Measurements from ENCODE around the gene TBPL2.
A peak's percentile ranks its signal among the peaks of the same experiment; 100 is the strongest.
"Not testable (repeated sequence)": the region's sequence is repeated elsewhere in the genome, so short reads cannot be mapped to it uniquely, and the experiment has no call there.

TBPL2 gene

DNA sequence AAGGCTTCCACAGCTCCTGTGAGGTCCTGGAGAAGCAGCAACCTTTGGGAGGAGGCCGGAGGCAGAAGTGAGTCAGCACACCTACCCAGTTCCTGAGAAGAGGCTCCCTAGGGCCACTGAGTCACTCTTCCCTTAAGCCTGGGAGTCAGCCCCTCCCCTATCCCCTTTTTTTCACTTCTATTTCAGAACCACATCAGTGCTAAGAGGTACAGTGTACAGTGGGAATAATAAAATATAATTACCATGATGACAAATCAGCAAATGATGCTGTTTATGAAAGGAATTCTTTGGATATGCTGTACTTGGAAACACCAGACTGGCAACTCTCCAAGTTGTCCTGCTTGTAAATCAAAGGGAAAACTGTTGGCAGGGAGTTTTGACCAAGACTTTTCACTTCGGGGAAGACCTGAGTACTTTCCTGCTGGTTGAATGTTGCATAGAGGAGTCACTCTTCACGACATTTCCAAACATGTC, 7.8 kb upstream of the TBPL2 start:
- in situ Hi-C loops (cut with HindIII; ENCODE audit: low pct_ligation_motif_present, low pct_unique_long_range_greater_than_20kb, low sequenced_read_pairs), result no loop called here
- DNase-seq, result peak; percentile 88

- in situ Hi-C loops (cut with HindIII; ENCODE audit: low pct_ligation_motif_present, low pct_unique_long_range_greater_than_20kb, low sequenced_read_pairs), result no loop called here
- peak; percentile 88 for DNase-seq
Measured at GRCh38 chr14:55446833-55447232, 6.4 kb upstream of the TBPL2 start.

GRCh38 chr14:55446127-55446736, 5.8 kb upstream of the TBPL2 start:
- DNase-seq, result peak; percentile 90
- in situ Hi-C loops (cut with HindIII; ENCODE audit: low pct_ligation_motif_present, low pct_unique_long_range_greater_than_20kb, low sequenced_read_pairs), result no loop called here

- in situ Hi-C loops (cut with HindIII; ENCODE audit: low pct_ligation_motif_present, low pct_unique_long_range_greater_than_20kb, low sequenced_read_pairs), result no loop called here
- no peak for DNase-seq
Measured at GRCh38 chr14:55441286-55441685, 870 bp upstream of the TBPL2 start.

- in situ Hi-C loops (cut with HindIII; ENCODE audit: low pct_ligation_motif_present, low pct_unique_long_range_greater_than_20kb, low sequenced_read_pairs), result no loop called here
Measured at GRCh38 chr14:55438066-55438683, 2.2 kb downstream of the TBPL2 start.

DNA sequence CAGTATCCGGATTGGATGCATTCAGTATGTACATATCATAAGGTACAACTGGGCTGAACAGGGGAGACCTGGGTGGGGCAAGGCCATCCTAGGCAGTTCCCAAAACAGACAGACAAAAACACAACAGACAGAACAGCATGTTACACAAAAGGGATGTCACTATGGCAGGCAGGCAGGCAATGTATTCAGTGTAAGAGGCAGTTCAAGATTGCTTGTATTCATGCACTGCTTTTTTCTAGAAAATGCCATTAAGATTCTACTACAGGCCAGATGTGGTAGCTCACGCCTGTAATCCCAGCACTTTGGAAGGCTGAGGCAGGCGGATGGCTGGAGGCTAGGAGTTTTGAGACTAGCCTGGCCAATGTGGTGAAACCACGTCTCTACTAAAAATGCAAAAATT, 3.5 kb downstream of the TBPL2 start:
- in situ Hi-C loops (cut with HindIII; ENCODE audit: low pct_ligation_motif_present, low pct_unique_long_range_greater_than_20kb, low sequenced_read_pairs), result no loop called here
- no peak for DNase-seq

More at GRCh38 chr14:55438066-55438683, 2.2 kb downstream of the TBPL2 start:
- DNase-seq, result peak; percentile 51

DNA sequence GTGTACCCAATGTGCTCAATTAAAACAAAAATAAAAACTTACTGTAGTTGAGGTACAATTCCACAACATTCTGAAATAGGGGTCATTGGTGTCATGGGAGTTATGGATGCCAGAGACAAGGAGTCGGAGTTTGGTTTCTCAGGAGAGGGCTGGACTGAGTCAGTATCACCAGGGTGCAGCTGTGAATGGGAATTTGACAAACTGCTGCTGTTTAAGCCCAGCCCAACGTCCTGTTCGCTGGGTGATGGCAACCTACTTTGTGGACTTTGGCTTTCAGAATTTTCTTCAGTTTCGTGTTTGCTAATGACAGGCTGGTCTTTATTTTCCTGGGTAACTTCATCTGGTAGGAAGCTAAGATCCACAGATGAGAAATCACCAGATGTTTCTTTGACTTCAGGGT, 3.9 kb downstream of the TBPL2 start:
- in situ Hi-C loops (cut with HindIII; ENCODE audit: low pct_ligation_motif_present, low pct_unique_long_range_greater_than_20kb, low sequenced_read_pairs), result no loop called here
- no peak for DNase-seq

DNA sequence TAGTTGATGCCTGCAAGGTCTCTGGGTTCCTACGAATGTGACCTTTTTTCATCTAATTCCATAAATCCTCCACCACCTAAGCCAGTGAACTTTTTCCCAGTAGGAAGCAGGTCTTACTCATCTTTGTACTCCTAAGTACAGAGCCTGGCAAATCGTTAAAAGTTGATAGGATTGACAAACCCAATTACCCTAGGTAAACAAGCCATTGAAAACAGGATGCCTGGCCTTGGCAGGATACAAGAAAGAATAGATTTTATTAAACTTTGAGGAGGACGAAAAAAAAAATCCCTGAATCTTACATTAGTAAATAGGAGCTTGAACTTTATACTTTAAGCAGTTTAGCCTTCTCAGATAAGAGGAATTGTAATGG, 5.6 kb downstream of the TBPL2 start:
- in situ Hi-C loops (cut with HindIII; ENCODE audit: low pct_ligation_motif_present, low pct_unique_long_range_greater_than_20kb, low sequenced_read_pairs), result no loop called here

GRCh38 chr14:55433880-55434804, 6.3 kb downstream of the TBPL2 start:
- no peak for DNase-seq
- in situ Hi-C loops (cut with HindIII; ENCODE audit: low pct_ligation_motif_present, low pct_unique_long_range_greater_than_20kb, low sequenced_read_pairs), result no loop called here

More for the DNA sequence above, 5.6 kb downstream of the TBPL2 start:
- no peak for DNase-seq

DNA sequence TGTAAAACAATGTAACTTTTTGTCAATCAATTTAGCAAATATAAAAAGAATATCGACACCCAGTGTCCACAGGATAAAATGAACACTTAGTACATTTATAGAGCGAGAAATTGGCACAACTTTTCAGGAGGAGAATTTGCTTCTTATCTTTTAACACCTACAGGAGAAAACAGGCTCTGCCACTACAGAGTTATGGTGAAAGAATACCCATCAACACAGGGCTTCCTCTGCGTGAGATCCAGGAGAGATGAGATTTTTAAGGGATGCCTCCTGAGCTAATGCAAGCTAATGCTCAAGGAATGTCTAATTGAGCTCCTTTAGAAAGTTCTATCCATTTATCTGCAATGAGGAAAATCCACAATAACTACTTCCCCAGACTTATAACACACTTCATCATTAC, 7.8 kb downstream of the TBPL2 start:
- in situ Hi-C loops (cut with HindIII; ENCODE audit: low pct_ligation_motif_present, low pct_unique_long_range_greater_than_20kb, low sequenced_read_pairs), result no loop called here
- no peak for DNase-seq

GRCh38 chr14:55430024-55430690, 10.3 kb downstream of the TBPL2 start:
- in situ Hi-C loops (cut with HindIII; ENCODE audit: low pct_ligation_motif_present, low pct_unique_long_range_greater_than_20kb, low sequenced_read_pairs), result no loop called here
- DNase-seq, result peak; percentile 63

DNA sequence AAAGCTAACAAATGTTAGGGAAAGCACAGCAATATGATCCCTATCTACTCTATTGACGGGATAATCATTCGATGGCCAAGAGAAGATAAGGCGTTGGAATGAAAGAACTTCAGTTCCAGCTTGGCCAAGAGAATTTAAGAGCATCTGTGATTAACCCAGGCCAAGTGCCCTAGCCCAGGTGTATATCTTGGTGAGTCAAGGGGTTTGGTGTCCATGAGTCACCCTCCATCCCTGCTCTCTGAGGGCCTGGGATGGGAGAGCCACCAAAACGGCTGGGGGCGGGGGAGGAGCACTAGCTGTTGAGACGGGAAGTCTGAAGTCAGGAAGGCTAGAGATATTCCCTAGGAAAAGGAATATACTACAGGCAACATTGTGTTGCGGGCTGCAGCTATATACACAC, 13.0 kb downstream of the TBPL2 start:
- DNase-seq, result no peak
- in situ Hi-C loops (cut with HindIII; ENCODE audit: low pct_ligation_motif_present, low pct_unique_long_range_greater_than_20kb, low sequenced_read_pairs), result no loop called here

DNA sequence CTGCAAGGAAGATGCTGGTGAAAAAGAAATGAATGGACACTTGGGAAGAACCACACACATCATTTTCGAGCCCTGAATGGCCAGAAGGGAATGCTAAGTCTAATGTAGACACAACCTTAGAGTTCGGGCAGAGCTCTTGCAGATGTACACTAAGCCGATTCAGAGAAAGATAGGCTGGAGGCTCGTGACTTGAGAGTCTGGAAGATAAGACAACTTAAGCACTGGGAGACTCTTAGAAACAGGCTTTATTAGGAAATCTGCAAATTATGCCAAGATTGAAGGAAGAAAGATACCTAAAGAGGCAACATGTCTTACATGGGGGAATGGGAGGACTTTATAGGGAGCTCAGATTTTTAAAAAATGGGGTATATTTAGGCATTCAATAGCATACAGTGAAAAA, 13.5 kb downstream of the TBPL2 start:
- no peak for DNase-seq
- in situ Hi-C loops (cut with HindIII; ENCODE audit: low pct_ligation_motif_present, low pct_unique_long_range_greater_than_20kb, low sequenced_read_pairs), result no loop called here

DNA sequence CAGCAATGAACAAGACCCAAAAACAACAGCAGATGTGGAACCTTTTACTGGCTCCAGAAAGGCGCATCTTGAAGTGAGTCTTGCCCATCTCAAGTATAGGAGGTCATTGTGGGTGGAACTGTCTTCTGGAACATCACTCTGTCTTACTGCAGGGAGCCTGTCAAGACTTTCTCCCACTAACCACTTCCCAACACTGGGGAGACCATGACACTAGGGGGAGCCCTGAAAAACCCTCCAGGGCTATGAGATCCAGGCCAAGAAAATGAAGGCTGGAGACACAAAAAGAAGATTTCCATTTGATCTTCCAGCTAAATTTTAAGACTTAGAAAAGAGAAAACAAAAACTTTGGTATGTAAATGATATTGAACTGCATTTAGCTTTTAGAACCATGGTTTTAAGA, 15.3 kb downstream of the TBPL2 start:
- DNase-seq, result no peak
- in situ Hi-C loops (cut with HindIII; ENCODE audit: low pct_ligation_motif_present, low pct_unique_long_range_greater_than_20kb, low sequenced_read_pairs), result no loop called here

DNA sequence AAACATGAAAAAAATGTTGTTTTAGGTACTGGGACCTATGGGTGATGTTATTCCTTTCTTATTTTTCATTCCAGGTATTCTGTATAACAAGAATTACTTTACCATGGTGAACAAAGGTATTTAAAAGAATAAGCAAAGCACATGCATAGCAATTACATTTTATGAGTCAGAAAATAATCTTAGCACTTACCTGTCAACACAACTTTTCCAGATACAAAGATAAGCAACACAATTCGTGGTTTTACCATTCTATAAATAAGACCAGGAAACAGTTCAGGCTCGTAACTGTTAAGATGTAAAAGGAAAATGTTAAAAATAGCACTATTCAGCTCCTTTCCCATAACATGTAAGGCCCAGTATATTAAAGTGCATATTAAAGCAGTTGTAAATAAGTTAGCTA, 16.4 kb downstream of the TBPL2 start:
- in situ Hi-C loops (cut with HindIII; ENCODE audit: low pct_ligation_motif_present, low pct_unique_long_range_greater_than_20kb, low sequenced_read_pairs), result no loop called here
- no peak for DNase-seq

DNA sequence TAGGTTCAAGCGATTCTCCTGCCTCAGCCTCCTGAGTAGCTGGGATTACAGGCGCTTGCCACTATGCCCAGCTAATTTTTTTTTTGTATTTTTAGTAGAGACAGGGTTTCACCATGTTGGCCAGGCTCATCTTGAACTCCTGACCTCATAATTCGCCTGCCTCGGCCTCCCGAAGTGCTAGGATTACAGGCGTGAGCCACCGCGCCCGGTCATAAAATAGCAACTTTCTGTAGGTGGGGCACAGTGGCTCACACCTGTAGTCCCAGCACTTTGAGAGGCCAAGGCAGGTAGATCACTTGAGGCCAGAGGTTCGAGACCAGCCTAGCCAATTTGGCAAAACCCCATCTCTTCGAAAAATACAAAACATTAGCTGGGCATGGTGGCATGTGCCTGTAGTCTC, 18.1 kb downstream of the TBPL2 start:
- in situ Hi-C loops (cut with HindIII; ENCODE audit: low pct_ligation_motif_present, low pct_unique_long_range_greater_than_20kb, low sequenced_read_pairs); DNase-seq: not testable (repeated sequence)

DNA sequence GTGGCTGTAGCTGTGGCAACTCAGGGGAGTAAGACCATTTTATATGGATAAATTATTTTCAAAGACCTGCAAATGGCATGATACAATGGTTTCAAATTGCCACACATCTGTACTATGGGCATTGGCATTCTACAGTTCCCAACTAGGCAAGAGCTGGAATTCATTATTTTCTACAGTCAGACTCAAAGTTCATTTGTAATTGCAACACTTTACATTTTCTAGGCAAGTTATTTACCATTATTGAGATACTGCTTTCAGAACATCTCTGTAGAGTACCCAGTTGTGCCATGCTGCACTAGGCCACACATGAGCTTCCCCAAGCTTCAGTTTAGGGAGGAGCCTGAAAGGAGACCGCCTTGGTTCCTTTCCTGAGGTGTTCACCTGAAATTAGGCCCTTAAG, 20.8 kb downstream of the TBPL2 start:
- in situ Hi-C loops (cut with HindIII; ENCODE audit: low pct_ligation_motif_present, low pct_unique_long_range_greater_than_20kb, low sequenced_read_pairs), result no loop called here
- no peak for DNase-seq

DNA sequence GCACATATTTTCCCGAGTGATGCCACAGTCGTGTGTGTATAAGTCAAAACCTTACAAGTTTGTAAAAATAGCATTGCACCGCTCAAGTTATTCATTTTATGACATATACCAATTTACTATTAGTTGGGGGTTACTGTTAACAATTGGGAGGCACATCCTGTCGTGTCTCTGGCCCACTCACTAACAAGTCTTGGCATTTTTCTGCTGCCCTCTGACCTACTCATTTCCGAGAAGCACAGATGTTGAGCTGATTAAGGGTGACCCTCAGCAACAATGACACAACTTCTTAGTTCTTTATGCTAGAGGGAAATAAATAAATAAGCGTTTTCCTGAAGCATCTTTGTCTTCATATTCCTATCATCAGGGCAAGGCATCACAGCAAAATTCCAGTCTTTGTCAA, 22.0 kb downstream of the TBPL2 start:
- no peak for DNase-seq
- in situ Hi-C loops (cut with HindIII; ENCODE audit: low pct_ligation_motif_present, low pct_unique_long_range_greater_than_20kb, low sequenced_read_pairs), result no loop called here

- in situ Hi-C loops (cut with HindIII; ENCODE audit: low pct_ligation_motif_present, low pct_unique_long_range_greater_than_20kb, low sequenced_read_pairs), result no loop called here
- DNase-seq, result no peak
Measured at GRCh38 chr14:55417955-55418354, 22.5 kb downstream of the TBPL2 start.

Data from ACHN (cell line).